CD4-positive, alpha-beta T cell (primary cell): ENCODE results near the gene GTPBP1. TPM values are rescaled to one million over a fixed set of nuclear protein-coding genes. Genes with fewer than 3 reads are reported as not detected.
A peak's percentile ranks its signal among the peaks of the same experiment; 100 is the strongest.

ENCODE experiments used
- ATAC-seq: fragments of 200-7000 bp; cut with Tn5 transposase; one replicate; pipeline ENCODE4 v1.10.0; 2022; ENCODE audit warnings: mild to moderate bottlenecking; ENCODE audit not compliant: poor library complexity
- CTCF ChIA-PET: fragments of 350-600 bp; sonication (Branson Sonifier 250); formaldehyde crosslinking; loops from one replicate; lab custom pipeline; 2021; ENCODE audit warnings: antibody characterized with exemption, inconsistent platforms; lab: Charles Lee
- POLR2A ChIA-PET: fragments of 350-600 bp; sonication (Branson Sonifier 250); formaldehyde crosslinking; loops from one replicate; lab custom pipeline; 2021; ENCODE audit warnings: antibody characterized with exemption, inconsistent platforms; lab: Charles Lee
- DNase-seq, 14 experiments: peaks; one replicate each; pipeline ENCODE4 v3.0.0-alpha.2; 2013 to 2020; ENCODE audit warnings: mixed read lengths in 2 of 14
- H3K27ac ChIP-seq, 2 donors: one replicate each; pipeline versions ENCODE4 v1.5.1 to v1.7.0; 2013; ENCODE audit warnings: low read length in 2 of 2, low read depth in 1 of 2, mild to moderate bottlenecking in 1 of 2
- H3K27me3 ChIP-seq, 2 experiments: 1 replicate in 1 of 2; 2 replicates in 1 of 2; pipeline versions ENCODE4 v1.6.1 to v1.7.0; 2013; ENCODE audit warnings: low read length in 2 of 2, control low read depth in 1 of 2, mild to moderate bottlenecking in 1 of 2, moderate library complexity in 1 of 2; ENCODE audit not compliant: insufficient read depth in 2 of 2, control insufficient read depth in 1 of 2
- H3K36me3 ChIP-seq: one replicate; pipeline ENCODE4 v1.6.1; 2013; ENCODE audit warnings: low read length, control low read depth; ENCODE audit not compliant: insufficient read depth
- H3K4me1 ChIP-seq: one replicate; pipeline ENCODE4 v1.6.1; 2013; ENCODE audit warnings: low read length, control low read depth; ENCODE audit not compliant: insufficient read depth
- H3K4me3 ChIP-seq: one replicate; pipeline ENCODE4 v1.5.1; 2013; ENCODE audit warnings: mild to moderate bottlenecking, low read length, moderate library complexity
- H3K9me3 ChIP-seq, 2 experiments: 1 replicate in 1 of 2; 2 replicates in 1 of 2; pipeline versions ENCODE4 v1.6.1 to v1.7.0; 2013; ENCODE audit warnings: low read length in 2 of 2, mild to moderate bottlenecking in 2 of 2, control low read depth in 1 of 2, moderate library complexity in 1 of 2; ENCODE audit not compliant: control insufficient read depth in 1 of 2, insufficient read depth in 1 of 2
- H3K27ac Mint-ChIP-seq: one replicate; pipeline ENCODE4 v1.8.0; 2020; ENCODE audit warnings: mixed read lengths
- H3K27me3 Mint-ChIP-seq: one replicate; pipeline ENCODE4 v1.8.0; 2021; ENCODE audit warnings: mixed read lengths
- H3K36me3 Mint-ChIP-seq: one replicate; pipeline ENCODE4 v1.8.0; 2021; ENCODE audit warnings: low read depth, mixed read lengths
- H3K4me1 Mint-ChIP-seq: one replicate; pipeline ENCODE4 v1.8.0; 2021; ENCODE audit warnings: low read depth, mixed read lengths
- H3K4me3 Mint-ChIP-seq: one replicate; pipeline ENCODE4 v1.8.0; 2020; ENCODE audit warnings: mild to moderate bottlenecking, mixed read lengths
- H3K9me3 Mint-ChIP-seq: one replicate; pipeline ENCODE4 v1.8.0; 2020; ENCODE audit warnings: mixed read lengths
- intact Hi-C, 2 experiments: fragments of 100-400 bp; cut with DNase I in 1 of 2; cut with micrococcal nuclease in 1 of 2; formaldehyde crosslinking; loops; one replicate each; pipeline versions ENCODE4 v1.15.1 to v1.9.0; 2023 to 2025; cut with DNase I, micrococcal nuclease
- total RNA-seq, 174 experiments: library from RNA in 2 of 174; stranded (reverse) in 2 of 174; gene quantifications; one replicate each; pipeline ENCODE4 v1.2.3 and lab custom pipeline; 2021 to 2026
- TF ChIP-seq, protein P1 (sequence below): fragments of 200-600 bp; IDR thresholded peaks from one replicate; pipeline ENCODE4 v1.8.0; 2022; ENCODE audit warnings: antibody characterized with exemption, mild to moderate bottlenecking

Gene GTPBP1
- total RNA-seq, 2 experiments from 2014 or later, result 263 to 272 TPM

DNA sequence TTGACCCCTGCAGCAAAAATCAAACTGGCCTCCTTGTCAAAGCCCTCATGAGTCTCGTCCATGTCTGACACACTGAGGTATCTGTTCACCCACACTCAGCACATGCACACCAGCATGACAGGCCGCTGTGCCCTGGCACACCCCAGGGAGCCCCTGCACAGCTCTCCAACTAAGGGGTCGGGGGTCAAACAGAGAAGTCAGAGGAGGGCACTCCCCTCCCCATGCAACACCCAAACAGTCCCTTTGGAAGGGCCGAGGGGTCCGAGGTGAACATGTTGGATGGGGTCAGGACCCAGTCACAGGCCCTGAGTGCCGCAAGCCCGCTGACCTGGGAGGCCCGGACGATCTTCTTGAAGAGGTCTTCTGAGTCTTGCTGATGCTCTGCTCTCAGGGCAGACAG lies 35.4 kb downstream of the GTPBP1 start:
- Histone ChIP-seq H3K4me3 (no peak overlapping the region), H3K9me3 (no peaks in the 10 kb centered on the region), H3K27ac (peak overlapping the region; percentile 41 to 44), H3K36me3 (peaks cover 100% of the 10 kb centered on the region), H3K27me3 (no peaks in the 10 kb centered on the region), H3K4me1 (peaks cover 82% of the 10 kb centered on the region)
- Mint-ChIP-seq H3K4me3 (no peak overlapping the region), H3K27ac (peak overlapping the region; percentile 69), H3K36me3 (peaks cover 100% of the 10 kb centered on the region), H3K4me1 (peaks cover 49% of the 10 kb centered on the region), H3K9me3 (no peaks in the 10 kb centered on the region), H3K27me3 (no peaks in the 10 kb centered on the region)
- ATAC-seq (no peak), DNase-seq (no peak)
- ChIA-PET CTCF (interaction anchor here (1.1 to 1.7 kb wide), 2 partner anchors 8 to 11 kb away, joined by 3 to 5 read pairs; no protein-coding TSS in a partner anchor), POLR2A (interaction anchor here (2.7 to 25.2 kb wide), 3 partner anchors 8 to 35 kb away, joined by 14 to 752 read pairs (median 752); partner anchors contain the start of genes GTPBP1 and SUN2)
- TF ChIP-seq, protein P1, sequence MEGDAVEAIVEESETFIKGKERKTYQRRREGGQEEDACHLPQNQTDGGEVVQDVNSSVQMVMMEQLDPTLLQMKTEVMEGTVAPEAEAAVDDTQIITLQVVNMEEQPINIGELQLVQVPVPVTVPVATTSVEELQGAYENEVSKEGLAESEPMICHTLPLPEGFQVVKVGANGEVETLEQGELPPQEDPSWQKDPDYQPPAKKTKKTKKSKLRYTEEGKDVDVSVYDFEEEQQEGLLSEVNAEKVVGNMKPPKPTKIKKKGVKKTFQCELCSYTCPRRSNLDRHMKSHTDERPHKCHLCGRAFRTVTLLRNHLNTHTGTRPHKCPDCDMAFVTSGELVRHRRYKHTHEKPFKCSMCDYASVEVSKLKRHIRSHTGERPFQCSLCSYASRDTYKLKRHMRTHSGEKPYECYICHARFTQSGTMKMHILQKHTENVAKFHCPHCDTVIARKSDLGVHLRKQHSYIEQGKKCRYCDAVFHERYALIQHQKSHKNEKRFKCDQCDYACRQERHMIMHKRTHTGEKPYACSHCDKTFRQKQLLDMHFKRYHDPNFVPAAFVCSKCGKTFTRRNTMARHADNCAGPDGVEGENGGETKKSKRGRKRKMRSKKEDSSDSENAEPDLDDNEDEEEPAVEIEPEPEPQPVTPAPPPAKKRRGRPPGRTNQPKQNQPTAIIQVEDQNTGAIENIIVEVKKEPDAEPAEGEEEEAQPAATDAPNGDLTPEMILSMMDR, result no peak
- intact Hi-C loops, result no loop called here

DNA sequence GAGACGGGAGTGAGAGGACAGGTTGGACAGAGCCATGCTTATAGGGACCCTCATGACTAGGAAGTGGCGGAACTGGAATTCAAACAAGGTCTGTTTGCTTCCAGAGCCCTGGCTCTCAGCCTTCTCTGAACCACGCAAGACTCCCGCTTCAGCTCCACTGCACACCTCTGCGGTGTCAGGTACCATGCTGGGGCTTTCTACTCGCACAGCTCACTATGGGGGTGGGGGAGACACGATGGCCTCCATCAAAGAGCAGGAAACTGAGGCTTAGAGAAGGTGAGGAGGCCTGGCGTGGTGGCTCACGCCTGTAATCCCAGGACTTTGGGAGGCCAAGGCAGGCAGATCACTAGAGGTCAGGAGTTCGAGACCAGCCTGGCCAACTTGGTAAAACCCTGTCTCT lies 35.8 kb downstream of the GTPBP1 start:
- Mint-ChIP-seq H3K4me1 (peaks cover 45% of the 10 kb centered on the region), H3K36me3 (peaks cover 100% of the 10 kb centered on the region), H3K9me3 (no peaks in the 10 kb centered on the region), H3K4me3 (no peak overlapping the region), H3K27ac (peak overlapping the region; percentile 69), H3K27me3 (no peaks in the 10 kb centered on the region)
- Histone ChIP-seq H3K27ac (peak overlapping the region; percentile 3 to 44), H3K36me3 (peaks cover 100% of the 10 kb centered on the region), H3K9me3 (no peaks in the 10 kb centered on the region), H3K4me1 (peaks cover 84% of the 10 kb centered on the region), H3K27me3 (no peaks in the 10 kb centered on the region), H3K4me3 (no peak overlapping the region)
- DNase-seq (no peak), ATAC-seq (no peak)
- TF ChIP-seq, protein P1, result no peak
- CTCF ChIA-PET, result interaction anchor here (1.1 to 1.7 kb wide), 2 partner anchors 8 to 10 kb away, joined by 3 to 5 read pairs; no protein-coding TSS in a partner anchor
- POLR2A ChIA-PET, result interaction anchor here (21.7 to 25.2 kb wide), 2 partner anchors 8 to 10 kb away, joined by 752 read pairs; partner anchors contain the start of gene SUN2
- intact Hi-C loops, result no loop called here

DNA sequence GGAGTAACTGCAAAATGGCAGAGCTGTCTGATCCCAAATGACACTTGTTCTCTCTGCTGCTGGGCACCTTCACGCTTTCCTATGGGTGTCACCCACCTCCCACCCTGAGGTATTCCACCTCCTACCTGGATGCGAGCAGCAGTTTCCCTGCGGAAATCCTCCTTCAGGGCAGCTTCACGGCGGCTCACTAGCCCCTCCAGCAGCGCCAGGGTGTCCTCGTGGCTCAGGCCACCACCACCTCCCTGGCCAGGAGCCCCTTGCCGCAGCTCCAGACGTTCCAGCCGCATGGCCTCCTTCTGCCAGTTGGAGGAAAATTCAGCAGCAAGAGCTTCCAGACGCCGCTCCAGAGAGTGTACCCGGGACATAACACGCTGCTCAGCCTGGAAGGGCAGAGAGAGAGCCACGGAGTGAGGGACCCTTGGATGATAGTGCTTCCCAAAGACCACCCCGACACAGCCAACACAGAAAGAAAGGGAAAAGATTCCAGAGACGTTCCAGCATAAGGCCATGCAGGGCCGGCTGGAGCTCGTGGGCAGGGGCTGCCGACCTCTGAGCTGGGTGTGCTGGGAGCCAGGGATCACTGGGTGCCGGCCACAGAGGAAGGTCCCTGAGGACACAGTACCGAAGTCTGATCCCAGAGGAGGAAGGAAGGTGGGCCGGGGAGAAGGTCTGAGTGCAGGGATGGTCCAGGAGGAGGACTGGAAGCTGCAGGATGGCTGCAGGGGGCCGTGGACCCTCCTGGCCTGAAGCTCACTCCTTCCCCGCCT lies 36.6 kb downstream of the GTPBP1 start:
- Mint-ChIP-seq H3K27ac (peak overlapping the region; percentile 84), H3K4me1 (peaks cover 39% of the 10 kb centered on the region), H3K36me3 (peaks cover 98% of the 10 kb centered on the region), H3K4me3 (no peak overlapping the region), H3K27me3 (no peaks in the 10 kb centered on the region), H3K9me3 (no peaks in the 10 kb centered on the region)
- DNase-seq (no peak), ATAC-seq (no peak)
- Histone ChIP-seq H3K27me3 (no peaks in the 10 kb centered on the region), H3K4me3 (no peak overlapping the region), H3K36me3 (peaks cover 100% of the 10 kb centered on the region), H3K27ac (peak overlapping the region; percentile 3 to 26), H3K4me1 (peaks cover 79% of the 10 kb centered on the region), H3K9me3 (no peaks in the 10 kb centered on the region)
- ChIA-PET POLR2A (interaction anchor here (0.7 to 25.2 kb wide), 5 partner anchors 9 to 101 kb away, joined by 3 to 752 read pairs (median 4); partner anchors contain the start of genes GTPBP1, NPTXR and SUN2), CTCF (interaction anchor here (1.1 to 1.7 kb wide), 3 partner anchors 9 to 61 kb away, joined by 3 to 5 read pairs (median 3); partner anchors contain the start of gene TOMM22)
- intact Hi-C loops, result no loop called here
- TF ChIP-seq, protein P1, result no peak
